HAP-1 (cell line): ENCODE data around the gene CEP170B.
"Not testable (repeated sequence)": the region's sequence is repeated elsewhere in the genome, so short reads cannot be mapped to it uniquely, and the experiment has no call there.

Experiments used
- DNase-seq, 2 experiments: peaks; one replicate each; pipeline ENCODE4 v3.0.0-alpha.2; 2016 to 2020; ENCODE audit warnings: low spot score in 2 of 2
- H3K27me3 ChIP-seq: fragments of 250-450 bp; sonication (Bioruptor Pico); 2 replicates; pipeline ENCODE4 v1.5.1; 2020; ENCODE audit warnings: low read depth, mild to moderate bottlenecking, moderate library complexity
- H3K36me3 ChIP-seq: fragments of 250-450 bp; sonication (Bioruptor Pico); replicated peaks from 2 replicates; pipeline ENCODE4 v1.5.1; 2020; ENCODE audit warnings: mild to moderate bottlenecking
- H3K4me1 ChIP-seq: fragments of 250-450 bp; sonication (Bioruptor Pico); 2 replicates; pipeline ENCODE4 v1.5.1; 2020; ENCODE audit warnings: mild to moderate bottlenecking
- H3K4me3 ChIP-seq: fragments of 250-450 bp; sonication (Bioruptor Pico); 2 replicates; pipeline ENCODE4 v1.5.1; 2020; ENCODE audit warnings: mild to moderate bottlenecking, moderate library complexity
- H3K9me3 ChIP-seq: fragments of 250-450 bp; sonication (Bioruptor Pico); 2 replicates; pipeline ENCODE4 v1.5.1; 2020; ENCODE audit warnings: mild to moderate bottlenecking, moderate library complexity
- in situ Hi-C: fragments of 300-500 bp; cut with MboI; formaldehyde crosslinking; loops from 3 replicates; pipeline ENCODE4 v1.14.3; 2020; ENCODE audit warnings: low sequenced_read_pairs, inconsistent platforms, mixed read lengths

CEP170B gene

DNA sequence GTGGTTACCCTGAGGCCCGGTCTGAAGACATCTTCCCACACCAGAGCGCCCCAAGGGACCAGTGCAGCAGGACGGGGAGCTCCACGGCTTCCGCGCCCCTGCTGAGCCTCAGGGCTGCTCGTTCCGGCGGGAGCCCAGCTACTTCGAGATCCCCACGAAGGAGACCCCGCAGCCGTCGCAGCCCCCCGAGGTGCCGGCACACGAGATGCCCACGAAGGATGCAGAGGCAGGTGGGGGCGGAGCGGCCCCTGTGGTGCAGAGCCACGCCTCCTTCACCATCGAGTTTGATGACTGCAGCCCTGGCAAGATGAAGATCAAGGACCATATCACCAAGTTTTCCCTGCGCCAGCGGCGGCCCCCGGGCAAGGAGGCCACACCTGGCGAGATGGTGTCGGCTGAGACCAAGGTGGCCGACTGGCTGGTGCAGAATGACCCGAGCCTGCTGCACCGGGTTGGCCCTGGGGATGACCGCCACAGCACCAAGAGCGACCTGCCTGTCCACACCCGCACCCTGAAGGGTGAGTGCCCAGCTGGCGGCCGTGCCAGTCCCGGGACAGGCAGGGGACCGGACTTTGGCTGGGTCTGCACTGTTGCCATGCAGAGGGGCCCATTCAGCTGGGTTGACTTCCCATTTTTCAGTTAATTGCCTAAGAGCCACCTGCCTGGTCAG is 18.1 kb downstream of the CEP170B start:
- peaks cover 20% of the 10 kb centered on the region for H3K36me3 ChIP-seq
- no peaks in the 10 kb centered on the region for H3K27me3 ChIP-seq
- H3K4me3 ChIP-seq = no peak overlapping the region
- H3K4me1 ChIP-seq = no peaks in the 10 kb centered on the region
- in situ Hi-C loops = no loop called here
- DNase-seq = no peak
- H3K9me3 ChIP-seq = no peaks in the 10 kb centered on the region

DNA sequence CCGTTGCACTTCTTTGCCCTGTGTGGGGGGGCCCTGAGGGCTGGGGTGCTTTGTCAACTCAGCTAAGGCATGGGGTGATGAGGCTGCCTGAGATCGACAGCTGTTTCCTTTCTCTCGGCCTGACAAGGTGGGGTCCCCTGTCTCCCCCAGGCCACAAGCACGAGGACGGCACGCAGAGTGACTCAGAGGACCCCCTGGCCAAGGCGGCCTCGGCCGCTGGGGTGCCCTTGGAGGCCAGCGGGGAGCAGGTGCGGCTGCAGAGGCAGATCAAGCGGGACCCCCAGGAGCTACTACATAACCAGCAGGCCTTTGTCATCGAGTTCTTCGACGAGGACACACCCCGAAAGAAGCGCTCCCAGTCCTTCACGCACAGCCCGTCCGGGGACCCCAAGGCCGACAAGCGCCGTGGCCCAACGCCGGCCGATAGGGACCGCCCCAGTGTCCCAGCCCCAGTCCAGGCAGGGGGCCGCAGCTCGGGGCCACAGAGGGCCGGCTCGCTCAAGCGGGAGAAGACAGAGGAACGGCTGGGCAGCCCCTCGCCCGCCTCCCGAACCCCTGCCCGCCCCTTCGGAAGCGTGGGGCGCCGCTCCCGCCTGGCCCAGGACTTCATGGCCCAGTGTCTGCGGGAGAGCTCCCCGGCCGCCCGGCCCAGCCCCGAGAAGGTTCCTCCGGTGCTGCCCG is 18.8 kb downstream of the CEP170B start:
- no peak for DNase-seq
- peaks cover 20% of the 10 kb centered on the region for H3K36me3 ChIP-seq
- in situ Hi-C loops = no loop called here

DNA sequence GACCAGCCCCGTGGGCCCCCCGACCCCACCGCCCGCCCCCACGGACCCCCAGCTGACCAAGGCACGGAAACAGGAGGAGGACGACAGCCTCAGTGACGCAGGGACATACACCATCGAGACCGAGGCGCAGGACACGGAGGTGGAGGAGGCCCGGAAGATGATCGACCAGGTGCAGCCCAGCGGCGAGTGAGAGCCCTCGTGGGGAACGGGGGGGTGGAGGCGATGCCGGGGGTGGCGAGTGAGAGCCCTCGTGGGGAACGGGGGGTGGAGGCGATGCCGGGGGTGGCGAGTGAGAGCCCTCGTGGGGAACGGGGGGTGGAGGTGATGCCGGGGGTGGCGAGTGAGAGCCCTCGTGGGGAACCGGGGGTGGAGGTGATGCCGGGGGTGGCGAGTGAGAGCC is 19.3 kb downstream of the CEP170B start:
- DNase-seq, H3K4me3 ChIP-seq, in situ Hi-C loops, H3K9me3 ChIP-seq, H3K27me3 ChIP-seq, H3K4me1 ChIP-seq: not testable (repeated sequence)
- peaks cover 20% of the 10 kb centered on the region for H3K36me3 ChIP-seq

More for the DNA sequence above, 18.8 kb downstream of the CEP170B start:
- H3K4me3 ChIP-seq = no peak overlapping the region
- H3K9me3 ChIP-seq = no peaks in the 10 kb centered on the region
- no peaks in the 10 kb centered on the region for H3K27me3 ChIP-seq
- H3K4me1 ChIP-seq = no peaks in the 10 kb centered on the region

DNA sequence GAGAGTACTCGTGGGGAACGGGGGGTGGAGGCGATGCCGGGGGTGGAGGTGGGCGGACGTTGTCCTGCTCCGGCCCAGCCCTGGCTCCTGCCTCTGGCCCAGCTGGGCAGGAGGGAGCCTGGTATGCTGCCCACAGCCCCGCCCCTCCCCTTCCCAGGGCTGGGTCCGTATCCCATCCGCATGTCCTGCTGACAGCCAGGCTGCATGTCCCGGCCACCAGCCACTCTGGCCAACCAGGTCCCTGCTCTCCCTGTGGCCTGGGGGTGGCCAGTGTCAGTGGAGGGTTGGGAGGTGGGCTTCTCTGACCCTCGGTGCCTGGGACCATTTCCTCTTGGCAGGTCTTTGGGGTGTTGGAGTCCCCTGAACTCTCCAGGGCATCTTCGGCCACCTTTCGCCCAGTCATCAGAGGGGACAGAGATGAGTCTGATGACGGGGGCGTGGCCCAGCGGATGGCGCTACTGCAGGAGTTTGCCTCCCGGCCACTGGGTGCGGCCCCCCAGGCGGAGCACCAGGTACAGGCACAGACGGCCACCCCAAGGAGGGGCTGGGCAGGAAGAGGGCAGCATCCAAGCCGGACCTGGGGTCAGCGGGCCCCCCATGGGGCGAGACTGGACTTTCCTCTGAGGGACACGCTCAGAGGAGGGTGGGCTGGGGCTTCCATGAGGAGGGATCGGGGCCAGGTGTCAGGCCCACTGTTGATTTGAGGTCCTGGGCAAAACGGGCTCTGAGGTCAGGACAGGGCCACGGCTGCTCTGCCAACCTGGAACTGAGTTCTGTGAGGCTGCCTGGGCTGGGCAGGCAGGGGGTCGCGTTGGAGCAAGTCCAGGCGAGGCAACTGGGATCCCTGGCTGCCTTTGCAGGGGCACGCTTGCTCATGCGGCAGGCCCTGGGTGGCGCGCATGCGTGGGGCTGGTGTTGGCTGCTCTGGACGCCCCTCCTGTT is 20.2 kb downstream of the CEP170B start:
- in situ Hi-C loops = no loop called here
- H3K4me3 ChIP-seq = no peak overlapping the region
- no peak for DNase-seq
- peaks cover 18% of the 10 kb centered on the region for H3K36me3 ChIP-seq
- H3K9me3 ChIP-seq = no peaks in the 10 kb centered on the region
- H3K27me3 ChIP-seq = no peaks in the 10 kb centered on the region
- H3K4me1 ChIP-seq = no peaks in the 10 kb centered on the region

DNA sequence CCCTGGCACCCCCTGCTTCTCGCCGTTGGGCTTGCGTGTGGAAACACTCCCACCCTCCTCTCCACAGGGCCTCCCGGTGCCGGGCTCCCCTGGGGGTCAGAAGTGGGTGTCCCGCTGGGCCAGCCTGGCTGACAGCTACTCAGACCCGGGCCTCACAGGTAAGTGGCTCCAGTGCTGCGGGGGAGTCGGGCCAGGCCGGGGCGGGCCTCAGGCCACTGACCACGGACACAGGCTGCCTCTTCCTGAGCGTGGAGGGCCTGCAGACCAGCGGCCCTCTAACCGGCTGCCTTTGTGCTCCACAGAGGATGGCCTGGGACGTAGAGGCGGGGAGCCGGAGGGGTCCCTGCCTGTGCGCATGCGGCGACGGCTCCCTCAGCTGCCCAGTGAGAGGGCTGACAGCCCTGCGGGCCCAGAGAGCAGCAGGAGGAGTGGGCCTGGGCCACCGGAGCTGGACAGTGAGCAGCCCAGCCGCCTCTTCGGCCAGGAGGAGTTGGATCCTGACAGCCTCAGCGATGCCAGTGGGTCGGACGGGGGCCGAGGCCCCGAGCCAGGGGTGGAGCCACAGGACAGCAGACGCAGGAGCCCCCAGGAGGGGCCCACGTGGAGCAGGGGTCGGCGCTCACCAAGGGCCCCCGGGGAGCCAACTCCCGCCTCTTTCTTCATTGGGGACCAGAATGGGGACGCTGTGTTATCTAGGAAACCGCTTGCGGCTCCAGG is 21.1 kb downstream of the CEP170B start:
- Histone ChIP-seq H3K4me1 (no peaks in the 10 kb centered on the region), H3K4me3 (no peak overlapping the region), H3K27me3 (no peaks in the 10 kb centered on the region), H3K36me3 (peaks cover 16% of the 10 kb centered on the region), H3K9me3 (no peaks in the 10 kb centered on the region)
- in situ Hi-C loops = no loop called here
- DNase-seq = no peak

DNA sequence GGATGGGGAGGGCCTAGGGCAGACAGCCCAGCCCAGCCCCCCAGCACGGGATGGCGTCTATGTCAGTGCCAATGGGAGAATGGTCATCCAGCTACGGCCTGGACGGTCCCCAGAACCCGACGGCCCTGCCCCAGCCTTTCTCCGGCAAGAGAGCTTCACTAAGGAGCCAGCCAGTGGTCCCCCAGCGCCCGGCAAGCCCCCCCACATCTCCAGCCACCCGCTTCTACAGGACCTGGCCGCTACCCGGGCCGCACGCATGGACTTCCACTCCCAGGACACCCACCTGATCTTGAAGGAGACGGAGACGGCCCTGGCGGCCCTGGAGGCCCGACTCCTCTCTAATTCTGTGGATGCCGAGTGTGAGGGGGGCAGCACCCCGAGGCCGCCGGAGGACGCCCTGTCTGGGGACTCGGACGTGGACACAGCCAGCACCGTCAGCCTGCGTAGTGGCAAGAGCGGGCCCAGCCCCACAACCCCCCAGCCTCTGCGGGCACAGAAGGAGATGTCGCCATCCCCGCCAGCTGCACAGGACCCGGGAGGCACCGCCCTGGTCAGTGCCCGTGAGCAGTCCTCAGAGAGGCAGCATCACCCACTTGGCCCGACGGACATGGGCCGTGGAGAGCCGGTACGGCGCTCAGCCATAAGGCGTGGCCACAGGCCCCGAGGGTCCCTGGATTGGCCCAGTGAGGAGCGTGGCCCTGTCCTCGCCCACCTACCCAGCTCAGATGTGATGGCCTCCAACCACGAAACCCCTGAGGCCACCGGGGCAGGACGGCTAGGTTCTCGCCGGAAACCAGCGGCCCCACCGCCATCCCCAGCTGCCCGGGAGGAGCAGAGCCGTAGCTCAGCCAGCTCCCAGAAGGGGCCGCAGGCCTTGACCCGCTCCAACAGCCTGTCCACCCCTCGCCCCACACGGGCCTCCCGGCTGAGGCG is 21.9 kb downstream of the CEP170B start:
- H3K4me3 ChIP-seq = no peak overlapping the region
- no peaks in the 10 kb centered on the region for H3K4me1 ChIP-seq
- H3K9me3 ChIP-seq = no peaks in the 10 kb centered on the region
- no peaks in the 10 kb centered on the region for H3K27me3 ChIP-seq
- peaks cover 16% of the 10 kb centered on the region for H3K36me3 ChIP-seq
- DNase-seq = peak in 1 of 2 experiments; percentile 7
- in situ Hi-C loops = no loop called here

DNA sequence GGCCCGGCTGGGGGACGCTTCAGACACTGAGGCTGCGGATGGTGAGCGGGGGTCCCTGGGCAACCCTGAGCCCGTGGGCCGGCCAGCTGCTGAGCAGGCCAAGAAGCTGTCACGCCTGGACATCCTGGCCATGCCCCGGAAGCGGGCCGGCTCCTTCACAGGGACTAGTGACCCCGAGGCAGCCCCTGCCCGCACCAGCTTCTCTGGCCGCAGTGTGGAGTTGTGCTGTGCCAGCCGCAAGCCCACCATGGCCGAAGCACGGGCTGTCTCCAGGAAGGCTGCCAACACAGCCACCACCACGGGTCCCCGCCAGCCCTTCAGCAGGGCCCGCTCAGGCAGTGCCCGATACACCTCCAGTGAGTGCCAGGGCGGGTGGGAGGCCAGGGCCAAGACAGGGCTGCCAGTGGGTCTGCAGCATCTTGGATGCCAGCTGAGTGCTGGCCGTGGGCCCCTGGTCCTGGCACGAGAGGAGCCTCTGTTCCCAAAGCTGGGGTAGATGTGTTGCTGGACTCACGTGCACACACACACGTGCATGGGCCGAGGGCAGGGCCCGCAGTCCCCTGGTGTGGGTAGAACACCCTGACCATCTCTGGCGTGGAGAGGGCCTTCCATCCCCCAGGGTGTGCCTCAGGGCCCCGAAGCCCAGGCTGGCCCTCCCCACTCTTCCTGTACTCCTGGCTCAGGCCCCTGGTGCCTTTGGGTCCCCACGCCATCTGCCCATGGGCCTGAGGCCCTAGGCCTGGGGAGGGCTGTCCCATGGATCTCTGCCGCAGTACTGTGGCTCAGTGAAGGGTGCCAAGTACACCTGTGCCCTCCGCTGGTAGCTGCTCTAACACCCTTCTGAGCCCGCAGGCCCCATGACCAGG is 22.8 kb downstream of the CEP170B start:
- in situ Hi-C loops = no loop called here
- H3K27me3 ChIP-seq = no peaks in the 10 kb centered on the region
- no peaks in the 10 kb centered on the region for H3K4me1 ChIP-seq
- peaks cover 16% of the 10 kb centered on the region for H3K36me3 ChIP-seq
- H3K9me3 ChIP-seq = no peaks in the 10 kb centered on the region
- no peak overlapping the region for H3K4me3 ChIP-seq
- no peak for DNase-seq

DNA sequence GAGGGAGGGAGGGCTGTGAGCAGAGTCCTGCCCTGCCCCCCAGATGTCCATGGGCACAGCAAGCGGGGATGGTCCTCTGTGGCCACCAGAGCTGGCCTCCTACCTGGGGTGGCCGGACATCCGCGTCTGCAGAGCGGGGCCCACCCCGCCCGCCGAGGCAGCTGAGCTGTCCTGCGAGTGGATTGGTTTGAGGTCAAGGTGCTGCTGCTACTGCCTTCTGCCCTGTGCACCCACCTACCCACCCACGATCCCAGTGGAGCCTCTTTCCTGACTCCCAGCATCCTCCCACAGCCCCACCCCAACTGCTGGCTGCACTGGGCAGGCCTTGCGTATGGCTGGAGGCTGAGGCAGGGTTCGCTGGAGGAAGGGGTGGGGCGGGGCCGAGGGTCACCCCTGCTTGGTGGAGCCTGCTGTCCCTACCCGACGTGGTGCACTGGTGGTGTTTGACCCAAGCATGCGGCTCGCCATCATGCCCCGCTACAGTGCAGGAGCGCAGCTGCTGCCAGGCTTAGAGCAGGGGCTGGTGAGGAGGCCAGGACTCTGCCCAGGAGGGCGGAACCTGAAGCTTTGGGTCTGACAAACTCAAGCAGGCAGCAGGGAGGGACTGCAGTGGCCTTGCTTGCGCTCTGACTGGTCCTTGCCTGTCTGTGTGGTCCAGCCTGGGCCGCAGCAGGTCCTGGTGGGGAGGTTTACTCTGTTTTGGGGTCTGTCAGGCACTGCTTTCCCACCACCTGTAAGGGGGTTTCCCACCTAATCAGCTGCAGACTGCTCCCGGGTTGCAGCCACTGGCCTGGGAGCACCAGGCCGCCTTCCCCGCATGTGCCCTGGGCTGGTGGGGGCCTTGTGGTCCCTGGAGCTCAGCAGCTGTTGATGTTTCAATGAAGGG is 23.7 kb downstream of the CEP170B start:
- peak in 1 of 2 experiments; percentile 7 for DNase-seq
- Histone ChIP-seq H3K27me3 (no peaks in the 10 kb centered on the region), H3K4me1 (no peaks in the 10 kb centered on the region), H3K36me3 (peaks cover 12% of the 10 kb centered on the region), H3K4me3 (no peak overlapping the region), H3K9me3 (no peaks in the 10 kb centered on the region)
- in situ Hi-C loops = no loop called here

DNA sequence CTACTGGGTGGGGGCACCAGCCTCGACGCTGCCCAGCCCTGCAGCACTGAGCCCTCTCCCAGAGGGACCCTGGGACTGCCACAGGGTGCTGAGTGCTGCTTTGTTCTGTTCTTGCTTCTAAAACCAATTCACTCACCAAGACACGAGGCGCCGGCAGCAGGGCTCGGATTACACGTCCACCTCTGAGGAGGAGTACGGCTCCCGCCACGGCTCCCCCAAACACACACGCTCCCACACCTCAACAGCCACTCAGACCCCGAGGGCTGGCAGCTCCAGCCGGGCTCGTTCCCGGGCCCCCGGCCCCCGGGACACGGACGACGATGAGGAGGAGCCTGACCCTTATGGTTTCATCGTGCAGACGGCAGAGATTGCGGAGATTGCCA is 24.3 kb downstream of the CEP170B start:
- no peak for DNase-seq
- no peaks in the 10 kb centered on the region for H3K4me1 ChIP-seq
- H3K9me3 ChIP-seq = no peaks in the 10 kb centered on the region
- in situ Hi-C loops = no loop called here
- H3K36me3 ChIP-seq = peaks cover 9% of the 10 kb centered on the region; the same call in 1 of the 2 replicates
- no peaks in the 10 kb centered on the region for H3K27me3 ChIP-seq
- no peak overlapping the region for H3K4me3 ChIP-seq

DNA sequence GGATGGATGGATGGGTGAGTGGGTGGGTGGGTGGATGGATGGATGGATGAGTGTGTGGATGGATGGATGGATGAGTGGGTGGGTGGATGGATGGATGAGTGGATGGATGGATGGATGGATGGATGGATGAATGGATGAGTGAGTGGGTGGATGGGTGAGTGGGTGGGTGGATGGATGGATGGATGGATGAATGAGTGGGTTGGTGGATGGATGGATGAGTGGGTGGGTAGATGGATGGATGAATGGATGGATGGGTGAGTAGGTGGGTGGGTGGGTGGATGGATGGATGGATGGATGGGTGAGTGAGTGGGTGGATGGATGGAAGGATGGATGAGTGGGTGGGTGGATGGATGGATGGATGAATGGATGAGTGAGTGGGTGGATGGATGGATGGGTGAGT is 25.2 kb downstream of the CEP170B start:
- DNase-seq, in situ Hi-C loops, H3K27me3 ChIP-seq, H3K9me3 ChIP-seq, H3K36me3 ChIP-seq, H3K4me3 ChIP-seq, H3K4me1 ChIP-seq: not testable (repeated sequence)

DNA sequence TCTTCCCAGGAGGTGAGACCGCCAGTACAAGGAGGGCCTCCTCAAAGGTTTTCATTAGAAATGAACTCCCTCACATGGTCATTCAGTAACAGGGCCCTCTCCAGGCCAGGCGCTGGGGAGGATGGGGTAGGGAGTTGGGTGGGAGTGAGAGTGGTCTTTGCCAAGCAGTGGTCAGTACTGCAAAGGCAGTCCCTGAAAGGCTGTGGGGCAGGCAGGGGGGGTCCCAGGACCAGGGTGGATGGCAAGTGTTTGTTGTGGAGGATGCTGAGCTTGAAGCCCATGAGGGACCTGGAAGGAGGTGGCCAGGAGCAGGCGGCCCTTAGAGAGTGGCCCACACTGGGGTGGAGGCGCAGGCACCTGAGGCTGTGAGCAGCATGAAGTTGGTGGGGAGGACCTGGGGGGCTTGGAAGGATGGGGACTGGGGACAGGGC is 26.1 kb downstream of the CEP170B start:
- DNase-seq = peak in 1 of 2 experiments; percentile 8
- Histone ChIP-seq H3K4me3 (no peak overlapping the region), H3K9me3 (no peaks in the 10 kb centered on the region), H3K36me3 (peaks cover 3% of the 10 kb centered on the region; the same call in 1 of the 2 replicates), H3K4me1 (no peaks in the 10 kb centered on the region), H3K27me3 (no peaks in the 10 kb centered on the region)
- in situ Hi-C loops = no loop called here
